Measurements from ENCODE around the gene CFAP100.

CFAP100 gene

DNA sequence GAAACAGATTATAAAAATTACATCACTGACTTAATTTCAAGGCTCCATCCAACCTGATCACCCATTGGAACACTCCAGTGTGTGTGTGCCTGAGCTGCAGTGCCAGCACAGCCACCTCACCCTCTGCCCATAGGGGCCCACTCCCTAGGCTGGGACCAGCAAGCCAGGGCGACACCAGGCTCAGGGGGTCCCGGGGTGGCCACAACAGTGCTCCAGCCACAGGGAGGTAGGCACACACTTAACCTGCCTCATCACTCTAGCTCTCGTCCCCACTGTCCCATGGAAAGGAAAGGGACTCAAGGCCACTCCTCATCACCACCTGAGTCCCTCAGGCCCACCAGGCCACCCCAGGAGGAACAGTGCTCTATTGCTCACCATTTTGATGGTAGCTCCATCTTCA is 56.0 kb downstream of the CFAP100 start:
- intact Hi-C loops (cut with DNase I), result no loop called here
- peak in 1 of 10 donors; percentile 38 for DNase-seq

DNA sequence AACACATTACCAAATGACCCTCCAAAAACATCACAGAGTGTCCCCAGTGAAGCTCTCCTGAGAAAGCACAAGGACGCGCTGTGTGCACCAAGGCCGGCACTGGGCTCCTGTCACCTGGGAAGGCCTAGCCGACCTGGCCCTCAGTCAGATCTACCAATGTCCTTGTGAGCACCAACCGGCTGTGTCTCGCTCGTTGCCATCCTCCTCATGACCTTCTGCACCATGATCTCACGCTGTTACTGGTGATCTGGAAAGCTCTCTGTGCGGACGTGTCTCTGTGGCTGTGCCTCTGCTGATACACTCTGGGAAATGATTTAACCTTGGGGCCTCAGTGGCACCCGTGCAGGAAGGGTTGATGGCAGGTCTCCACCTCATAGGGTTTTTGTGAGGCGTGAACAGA is 56.8 kb downstream of the CFAP100 start:
- intact Hi-C loops (cut with DNase I), result no loop called here
- DNase-seq, result peak in 1 of 10 donors; percentile 43

DNA sequence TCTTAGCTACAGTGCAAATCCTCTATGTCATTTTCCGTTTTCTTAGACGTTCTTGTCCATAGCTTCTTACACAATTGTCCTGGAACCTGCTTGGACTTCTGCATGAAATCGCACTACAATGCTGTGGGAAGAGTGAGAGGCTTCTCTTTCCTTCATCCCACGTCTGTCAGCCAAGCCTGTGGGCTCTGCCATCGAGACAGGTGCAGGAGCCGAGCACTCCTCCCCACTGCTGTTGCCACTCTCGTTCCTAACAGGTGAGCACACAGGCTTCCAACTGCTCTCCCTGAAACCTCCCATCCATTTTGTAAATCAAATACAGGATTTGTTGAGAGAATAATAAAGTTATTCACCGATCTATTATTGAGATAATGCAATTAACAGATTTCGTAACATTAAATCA is 57.5 kb downstream of the CFAP100 start:
- intact Hi-C loops (cut with DNase I), result no loop called here
- DNase-seq, result no peak

DNA sequence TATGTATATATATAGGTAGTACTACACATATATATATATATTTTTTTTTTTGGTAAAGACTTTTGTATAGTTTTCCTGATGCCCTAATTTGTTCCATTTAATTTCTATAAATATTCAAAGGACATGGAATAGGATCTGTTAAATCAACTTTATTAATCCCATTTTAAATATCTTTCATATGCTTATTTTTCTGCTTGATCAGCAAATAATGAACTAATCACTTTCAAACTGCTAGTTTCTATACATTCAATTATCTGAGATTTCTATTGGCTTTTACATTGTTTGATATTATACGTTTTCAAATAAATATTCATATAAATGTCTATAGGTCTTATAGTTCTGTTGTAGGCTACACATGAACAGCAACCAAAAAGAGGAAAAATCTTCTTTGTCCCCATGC is 59.3 kb downstream of the CFAP100 start:
- intact Hi-C loops (cut with DNase I), result no loop called here
- DNase-seq, result no peak

DNA sequence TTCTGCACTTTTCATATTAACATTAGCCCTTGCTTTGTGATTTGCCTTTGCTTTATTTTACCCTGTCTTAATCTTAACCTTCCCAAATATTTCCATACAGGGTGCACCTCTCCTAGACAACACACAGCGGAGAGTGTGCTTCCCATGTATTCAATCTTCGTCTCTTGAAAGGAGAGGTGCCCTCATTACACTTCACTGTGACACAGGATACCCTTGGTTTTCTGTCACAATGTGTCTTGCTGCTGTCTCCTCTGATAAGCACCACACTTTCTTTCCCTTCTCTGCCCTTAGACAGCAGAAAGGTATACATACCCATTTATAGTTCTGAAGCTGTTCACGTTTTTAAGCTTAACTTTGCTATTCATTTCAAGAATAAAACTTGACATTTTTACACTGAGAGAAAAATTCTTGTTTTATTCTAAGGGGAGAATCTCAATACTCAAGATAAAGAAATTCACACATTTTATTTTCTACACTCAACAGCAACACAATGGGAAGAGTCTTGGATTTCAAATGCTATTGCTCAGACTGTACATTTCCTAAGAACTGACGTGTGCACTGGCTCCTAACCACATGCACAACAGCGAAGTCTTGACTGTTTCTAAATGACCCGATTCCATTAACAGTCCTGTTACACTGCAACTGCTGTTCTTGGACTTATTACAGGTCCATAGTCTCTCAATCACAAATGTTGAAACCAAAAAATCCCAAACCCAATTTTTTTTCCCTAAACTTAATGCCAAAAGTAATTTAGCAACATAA is 59.9 kb downstream of the CFAP100 start:
- intact Hi-C loops (cut with DNase I), result no loop called here
- no peak for DNase-seq

DNA sequence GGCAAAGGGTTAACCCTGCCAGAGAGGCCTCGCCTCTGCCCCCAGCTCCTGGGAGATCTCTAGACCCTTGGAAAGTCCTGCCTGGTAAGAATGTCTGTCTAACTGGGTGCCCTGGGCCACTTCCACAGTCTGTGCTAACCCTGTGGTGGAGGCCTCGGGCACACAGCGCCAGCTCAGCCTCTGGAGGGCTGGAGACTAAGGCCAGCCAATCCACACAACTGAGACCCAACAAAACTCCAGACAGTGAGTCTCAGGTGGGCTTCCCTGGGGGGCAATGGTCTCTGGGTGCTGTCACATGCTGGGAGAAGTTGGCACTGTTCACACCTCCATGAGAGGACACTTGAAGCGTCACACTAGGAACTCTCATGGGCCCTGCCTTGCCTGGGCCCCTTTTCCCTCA is 61.5 kb downstream of the CFAP100 start:
- intact Hi-C loops (cut with DNase I), result no loop called here
- DNase-seq, result peak in 1 of 10 donors; percentile 73

DNA sequence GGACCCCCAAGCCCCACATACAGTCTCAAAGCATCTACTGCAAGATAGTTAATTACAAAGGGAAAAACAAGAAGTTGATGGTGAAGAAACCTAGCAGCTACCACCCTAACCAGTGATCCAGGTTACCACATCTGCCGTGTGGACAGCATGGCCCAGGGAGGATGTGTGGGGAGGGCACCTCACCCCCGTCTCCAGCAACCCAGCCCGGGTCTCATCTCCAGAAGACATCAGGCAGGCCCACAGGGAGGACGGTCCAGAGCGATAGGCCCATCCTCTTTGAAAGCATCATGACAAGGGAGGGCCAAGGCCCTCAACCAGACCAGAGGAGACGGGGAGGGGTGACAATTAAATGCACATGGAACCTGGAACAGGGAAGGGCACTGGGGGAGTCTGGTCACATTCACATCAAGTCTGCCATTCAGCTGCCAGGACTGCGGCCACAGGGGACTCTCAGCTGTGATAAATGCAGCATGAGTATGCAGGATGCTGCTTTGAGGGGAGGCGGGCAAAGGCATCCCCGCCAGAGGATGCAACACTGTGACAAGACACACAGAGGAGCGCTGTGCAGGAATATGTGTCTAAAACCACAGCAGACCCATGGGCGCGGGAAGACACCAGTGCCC is 62.2 kb downstream of the CFAP100 start:
- intact Hi-C loops (cut with DNase I), result no loop called here
- DNase-seq, result peak in 1 of 10 donors; percentile 57

DNA sequence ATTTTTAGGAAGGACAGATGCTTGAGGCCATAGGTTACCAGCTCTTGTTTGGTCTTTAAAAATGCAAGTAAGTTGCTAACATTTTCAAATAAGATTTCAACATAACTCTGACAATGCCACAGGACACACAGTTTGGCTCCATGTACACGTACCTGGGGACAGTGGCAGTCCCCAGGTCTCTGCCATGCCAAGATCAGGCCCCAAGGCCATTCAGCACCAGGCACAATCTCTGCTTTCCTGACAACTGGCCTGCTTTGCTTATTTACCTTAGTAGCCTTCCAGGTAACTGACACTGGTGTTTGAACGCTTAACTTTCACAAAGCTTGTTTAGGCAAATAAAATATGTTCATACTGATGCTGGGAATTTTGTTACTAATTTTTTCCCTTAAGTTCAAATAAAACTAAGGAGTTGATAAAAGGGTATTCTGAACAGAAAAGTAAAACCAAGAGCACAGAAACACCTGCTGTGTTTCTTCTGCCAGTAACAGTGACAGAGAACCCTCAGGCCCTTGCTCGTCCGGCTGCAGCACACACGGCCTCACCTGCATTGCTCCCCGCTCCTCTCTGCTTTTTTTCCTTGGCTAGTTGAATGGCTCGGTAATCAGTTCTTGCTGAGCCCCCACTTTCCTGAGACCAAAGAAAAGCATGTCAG is 64.5 kb downstream of the CFAP100 start:
- intact Hi-C loops (cut with DNase I), result no loop called here

DNA sequence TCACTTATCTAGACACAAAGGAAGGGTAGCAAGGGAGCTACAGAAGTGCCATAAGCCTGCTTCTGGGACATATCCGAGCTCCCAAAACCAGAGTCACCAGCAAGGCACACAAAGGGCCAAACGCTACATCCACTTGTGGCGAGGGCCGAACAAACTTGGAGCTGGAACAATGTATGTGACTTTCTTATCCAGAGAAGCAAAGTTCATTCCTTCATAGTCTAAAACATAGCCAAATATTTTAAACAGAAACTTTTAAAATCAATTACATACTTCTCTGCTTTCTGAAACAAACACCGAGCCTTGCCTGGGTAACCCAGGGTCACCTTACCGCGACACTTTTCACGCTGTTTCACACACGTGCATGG is 65.0 kb downstream of the CFAP100 start:
- peak in 1 of 10 donors; percentile 44 for DNase-seq

More for the DNA sequence above, 64.5 kb downstream of the CFAP100 start:
- DNase-seq, result no peak

DNA sequence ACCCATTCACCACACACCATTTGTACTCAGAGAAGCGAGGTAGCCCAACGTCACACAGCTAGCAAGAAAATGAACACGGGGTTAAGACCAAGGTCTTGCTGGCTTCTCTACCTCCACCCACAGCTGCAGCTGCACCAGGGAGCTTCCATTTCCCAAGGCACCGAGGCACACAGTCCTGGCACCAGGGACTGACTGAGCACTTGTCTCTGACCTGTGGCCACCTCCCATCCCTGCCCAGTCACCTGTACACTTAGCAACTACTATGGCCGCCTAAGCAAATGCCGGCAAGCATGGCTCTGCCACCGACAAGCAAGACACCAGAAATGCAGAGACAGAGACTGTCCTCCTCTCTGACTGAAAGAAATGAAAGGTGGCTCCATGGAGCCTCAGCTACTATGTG is 65.7 kb downstream of the CFAP100 start:
- intact Hi-C loops (cut with DNase I), result no loop called here
- DNase-seq, result peak in 1 of 10 donors; percentile 52

More for the DNA sequence above, 65.0 kb downstream of the CFAP100 start:
- intact Hi-C loops (cut with DNase I), result no loop called here

DNA sequence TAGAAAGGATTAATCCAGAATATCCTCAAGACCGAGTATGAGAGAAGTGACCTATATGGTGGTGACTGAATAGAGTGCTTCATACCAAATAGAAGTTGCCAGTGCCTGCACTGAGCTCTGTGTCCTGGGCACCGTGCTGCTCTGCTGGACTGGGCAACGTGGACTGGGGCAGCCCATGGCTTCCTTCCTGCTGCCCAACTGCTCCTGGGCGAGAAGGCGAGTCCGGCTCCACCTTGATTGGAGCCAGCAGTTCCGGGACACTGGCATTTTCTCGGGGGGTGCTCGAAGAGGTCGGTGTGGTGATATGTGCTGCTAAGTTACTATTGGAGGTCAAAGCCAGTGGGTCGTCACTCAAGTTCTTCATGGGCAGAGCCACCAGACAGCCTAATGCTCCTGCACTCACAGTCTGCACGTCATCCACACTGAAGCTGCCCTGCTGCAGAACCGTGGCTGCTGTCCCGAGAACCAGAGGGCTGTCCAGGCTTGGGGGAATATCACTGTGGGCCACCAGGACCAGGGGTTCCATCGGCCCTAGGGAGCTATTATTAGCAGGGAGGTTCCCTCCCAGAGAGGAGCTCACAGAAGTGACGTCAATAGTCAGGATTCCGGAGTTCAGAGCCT is 66.9 kb downstream of the CFAP100 start:
- intact Hi-C loops (cut with DNase I), result no loop called here
- DNase-seq, result no peak

DNA sequence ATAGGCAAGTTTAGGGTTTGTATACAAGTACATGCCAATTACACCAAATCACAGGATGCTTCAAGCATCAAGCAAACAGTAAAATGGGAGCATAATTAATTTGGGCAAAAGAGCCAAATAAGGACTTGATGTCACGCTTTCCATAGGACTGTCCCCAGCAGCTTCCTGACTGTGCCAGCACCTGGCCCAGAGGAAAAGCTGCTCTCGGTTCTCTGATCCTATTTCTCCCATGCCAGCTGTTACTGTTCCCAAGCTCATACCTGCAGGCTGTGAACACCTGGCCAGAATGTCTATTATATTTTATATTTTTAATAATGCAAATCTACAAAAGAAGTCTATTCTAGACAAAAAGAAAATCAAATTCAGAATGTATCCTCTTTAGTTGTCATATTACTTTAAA is 68.8 kb downstream of the CFAP100 start:
- DNase-seq, result no peak
- intact Hi-C loops (cut with DNase I), result no loop called here

DNA sequence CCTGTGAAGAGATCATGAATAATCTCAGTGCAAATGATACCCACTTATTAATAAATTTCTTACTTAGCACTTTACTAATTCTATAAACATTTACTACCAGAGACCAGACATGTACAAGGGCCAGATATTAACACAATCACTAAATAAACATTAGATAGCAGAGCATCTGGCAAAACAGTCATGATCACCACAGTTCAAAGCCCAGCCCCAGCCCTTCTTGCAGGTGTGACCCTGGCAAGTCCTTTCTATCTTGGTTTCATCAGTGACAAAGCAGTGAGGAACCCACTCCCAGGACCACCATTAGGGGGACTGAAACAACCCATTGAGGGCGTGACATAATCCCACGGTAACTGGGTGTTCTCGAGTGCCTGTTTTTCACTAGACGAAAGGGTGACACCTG is 69.4 kb downstream of the CFAP100 start:
- intact Hi-C loops (cut with DNase I), result no loop called here
- no peak for DNase-seq

DNA sequence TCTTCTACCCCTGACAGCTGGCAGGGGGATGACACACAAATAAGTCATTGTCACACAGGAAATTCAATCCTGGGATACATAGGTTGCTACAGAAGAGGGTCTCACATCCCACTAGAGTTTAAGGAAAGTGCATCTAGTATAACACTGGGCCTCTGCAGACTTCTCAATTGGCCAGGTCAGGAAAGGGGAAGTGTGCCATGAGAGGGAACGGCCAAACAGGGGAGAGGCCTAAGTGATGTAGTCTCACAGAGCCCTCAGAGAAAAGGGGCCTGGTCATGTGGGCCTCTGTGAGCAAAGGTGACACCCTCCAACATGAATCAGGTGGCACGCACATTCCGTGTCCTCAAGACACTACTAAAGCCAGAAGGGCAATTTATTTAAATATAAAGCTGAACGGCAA is 69.8 kb downstream of the CFAP100 start:
- intact Hi-C loops (cut with DNase I), result no loop called here

DNA sequence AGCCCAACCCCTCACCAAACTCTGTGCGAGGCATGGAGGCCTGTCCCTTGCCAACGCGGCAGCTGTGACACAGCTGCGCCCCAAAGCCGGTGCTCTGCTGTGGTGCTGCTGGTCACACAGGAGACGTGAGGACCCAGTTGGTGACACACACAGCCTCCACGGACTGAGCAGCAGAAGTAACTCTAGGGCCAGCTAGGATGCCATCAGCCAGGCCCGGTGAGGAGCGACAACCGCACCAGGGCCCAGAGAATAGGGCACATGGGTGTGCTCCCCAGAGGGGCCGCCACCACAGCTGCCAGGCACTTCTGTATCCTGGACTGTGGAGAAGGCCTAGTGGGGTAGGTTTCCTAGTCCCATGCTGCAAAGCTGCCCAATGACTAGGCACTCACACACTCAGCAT is 70.3 kb downstream of the CFAP100 start:
- intact Hi-C loops (cut with DNase I), result no loop called here
- DNase-seq, result peak in 1 of 10 donors; percentile 76

More for the DNA sequence above, 69.8 kb downstream of the CFAP100 start:
- DNase-seq, result peak in 1 of 10 donors; percentile 62

DNA sequence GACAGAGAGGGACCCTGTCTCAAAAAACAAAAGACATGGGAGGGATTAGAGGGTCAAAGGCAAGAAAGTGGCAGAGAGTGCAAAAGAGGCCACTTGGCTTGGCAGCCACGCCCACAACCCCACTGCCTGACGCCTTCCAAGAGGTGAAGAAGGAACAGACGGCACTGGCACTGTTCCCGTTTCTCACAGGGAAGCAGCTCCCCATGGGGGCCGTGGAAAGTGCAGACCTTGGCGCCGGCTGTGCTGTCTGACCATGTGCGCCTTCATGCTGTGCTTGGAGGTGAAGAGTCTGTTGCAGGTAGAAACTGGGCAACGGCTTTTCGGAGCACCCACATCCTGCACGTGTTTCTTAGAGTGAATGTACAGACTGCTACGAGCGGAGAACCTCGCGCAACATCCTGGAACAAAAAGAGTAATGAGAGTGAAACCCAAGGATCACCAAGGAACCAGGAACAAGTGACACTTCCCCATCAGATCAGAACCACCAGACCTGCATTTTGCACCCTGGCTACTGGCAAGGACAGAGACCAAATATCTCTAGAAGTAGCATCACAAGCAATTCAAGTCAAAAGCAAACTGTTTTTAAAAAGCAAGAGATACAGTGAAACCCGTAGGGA is 71.3 kb downstream of the CFAP100 start:
- intact Hi-C loops (cut with DNase I), result no loop called here
- peak in 2 of 10 donors; percentile 9 to 78 for DNase-seq

DNA sequence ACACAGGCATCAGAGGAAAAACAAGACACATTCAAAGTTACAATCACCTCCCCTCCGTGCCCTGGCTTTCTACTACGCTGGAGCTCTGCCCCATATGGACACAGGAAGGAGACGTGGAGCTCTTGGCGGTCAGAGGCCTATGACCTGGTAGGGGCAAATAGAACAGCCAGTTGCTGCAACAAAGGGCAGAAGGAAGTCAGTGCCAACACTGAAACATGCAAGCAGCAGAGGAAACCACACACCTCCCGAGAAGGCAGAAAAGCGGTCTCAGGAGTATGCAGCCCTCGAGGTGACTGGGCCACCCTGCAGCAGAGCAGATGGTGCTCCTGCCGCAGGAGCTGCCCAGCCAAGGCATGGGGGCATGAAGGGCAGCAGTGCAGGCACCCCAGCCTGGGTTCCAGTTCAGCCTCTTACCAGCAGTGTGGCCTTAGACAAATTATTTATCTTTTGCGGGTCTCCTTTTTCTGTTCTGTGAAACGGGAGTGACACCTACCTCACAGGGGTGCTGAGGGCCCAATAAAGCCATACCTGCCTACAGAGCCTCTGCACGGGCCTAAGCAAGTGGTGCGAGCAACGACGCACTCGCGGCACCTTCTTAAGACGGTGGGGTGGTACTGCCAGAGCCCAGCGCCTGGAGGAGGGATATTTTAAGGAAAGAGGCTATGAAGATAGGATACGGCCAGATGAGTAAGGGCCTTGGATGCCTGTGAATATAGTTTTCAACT is 72.3 kb downstream of the CFAP100 start:
- intact Hi-C loops (cut with DNase I), result no loop called here
- peak in 2 of 10 donors; percentile 3 to 74 for DNase-seq

DNA sequence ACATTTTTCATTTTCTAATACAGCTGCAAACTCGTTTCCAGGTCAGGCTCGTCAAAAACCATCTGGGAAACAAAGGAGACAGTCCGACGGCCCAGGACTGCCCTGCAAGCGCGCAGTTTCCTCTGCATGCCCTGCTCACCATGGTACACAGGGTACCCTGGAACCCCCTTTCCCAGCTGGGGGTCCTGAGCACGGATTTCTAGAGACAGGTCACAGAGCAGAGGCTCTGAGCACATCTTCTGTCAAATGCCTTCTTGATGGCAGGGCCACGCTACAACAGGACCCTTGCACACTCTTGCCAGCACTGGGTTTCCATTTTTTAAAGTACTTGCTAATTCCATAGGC is 72.9 kb downstream of the CFAP100 start:
- intact Hi-C loops (cut with DNase I), result no loop called here
- peak in 1 of 10 donors; percentile 26 for DNase-seq

DNA sequence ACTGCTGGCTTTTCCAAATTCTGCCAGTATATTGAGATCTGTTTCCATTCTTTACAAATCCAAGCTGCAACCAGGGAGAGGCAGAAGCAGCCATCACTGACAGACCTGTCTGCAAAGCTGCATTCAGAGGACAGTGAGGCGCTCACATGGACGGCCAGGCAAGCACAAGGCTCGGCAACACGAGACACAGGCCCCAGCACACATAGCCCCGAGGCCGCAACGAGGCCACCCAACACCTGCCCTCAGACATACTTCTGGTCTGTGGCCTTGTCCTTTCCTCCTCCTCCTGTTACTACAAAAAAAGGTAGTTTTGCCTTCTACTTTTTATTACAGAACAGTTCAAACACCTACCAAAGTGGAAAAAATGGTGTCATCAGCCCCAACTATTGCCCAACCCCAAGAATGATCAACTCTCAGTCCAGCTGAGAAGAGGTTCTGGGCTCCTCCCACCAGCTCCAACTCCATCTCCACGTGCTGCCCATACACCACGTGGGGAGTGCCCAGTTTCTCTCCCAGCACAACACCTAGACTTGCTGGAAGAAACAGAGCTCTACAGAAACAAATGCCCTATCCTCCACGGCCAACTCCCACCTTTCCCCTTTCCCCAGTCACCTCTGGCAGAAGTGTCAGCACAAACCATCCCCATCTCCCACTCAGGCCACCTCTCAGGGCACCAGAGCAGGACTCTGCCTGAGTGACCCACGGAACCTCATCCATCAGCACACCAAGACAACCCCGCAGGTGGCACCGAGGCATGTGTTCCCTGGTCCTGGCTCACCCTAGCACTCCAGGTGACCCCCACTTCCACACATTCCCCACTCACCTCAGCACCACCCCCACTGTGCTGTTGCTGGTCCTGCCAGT is 73.6 kb downstream of the CFAP100 start:
- intact Hi-C loops (cut with DNase I), result no loop called here
- DNase-seq, result peak in 2 of 10 donors; percentile 3 to 69

All from posterior cingulate gyrus (tissue), 11 donors.